CD4-positive, alpha-beta T cell treated with Interleukin-21 for 1 hour (primary cell): ENCODE data around the gene MAP9.
"Not testable (repeated sequence)": the region's sequence is repeated elsewhere in the genome, so short reads cannot be mapped to it uniquely, and the experiment has no call there.

Experiments used
- DNase-seq: peaks from one replicate; pipeline ENCODE4 v3.0.0-alpha.2; 2020

MAP9 gene

GRCh38 chr4:155376387-155377268 lies at the start of gene MAP9:
MAP9 (minus strand) TSS chr4:155376965; CDS start chr4:155375850, 1,115 bp downstream.
- peak; percentile 96 for DNase-seq

- not testable (repeated sequence) for DNase-seq
These were observed 48.0 kb upstream of the MAP9 start for GRCh38 chr4:155424778-155425177.

- no peak for DNase-seq
These were observed 46.9 kb upstream of the MAP9 start for GRCh38 chr4:155423671-155424070.

GRCh38 chr4:155419266-155419665 lies 42.5 kb upstream of the MAP9 start:
- no peak for DNase-seq

- DNase-seq, result no peak
These were observed 38.9 kb upstream of the MAP9 start for GRCh38 chr4:155415662-155416061.

- no peak for DNase-seq
These were observed 36.7 kb upstream of the MAP9 start for GRCh38 chr4:155413451-155413850.

GRCh38 chr4:155411546-155411945 lies 34.8 kb upstream of the MAP9 start:
- no peak for DNase-seq

- DNase-seq, result no peak
These were observed 32.0 kb upstream of the MAP9 start for GRCh38 chr4:155408796-155409195.

GRCh38 chr4:155407480-155407879 lies 30.7 kb upstream of the MAP9 start:
- no peak for DNase-seq

GRCh38 chr4:155405059-155405458 lies 28.3 kb upstream of the MAP9 start:
- DNase-seq, result no peak

- DNase-seq, result no peak
These were observed 27.1 kb upstream of the MAP9 start for GRCh38 chr4:155403886-155404285.

GRCh38 chr4:155402941-155403340 lies 26.2 kb upstream of the MAP9 start:
- no peak for DNase-seq

- no peak for DNase-seq
These were observed 24.1 kb upstream of the MAP9 start for GRCh38 chr4:155400893-155401292.

GRCh38 chr4:155399974-155400697 lies 23.4 kb upstream of the MAP9 start:
- DNase-seq, result no peak

GRCh38 chr4:155392481-155393184 lies 15.9 kb upstream of the MAP9 start:
- DNase-seq, result no peak

GRCh38 chr4:155391932-155392331 lies 15.2 kb upstream of the MAP9 start:
- no peak for DNase-seq

- no peak for DNase-seq
These were observed 11.4 kb upstream of the MAP9 start for GRCh38 chr4:155388162-155388561.

- no peak for DNase-seq
These were observed 6.8 kb upstream of the MAP9 start for GRCh38 chr4:155383541-155383940.

- DNase-seq, result no peak
These were observed 511 bp upstream of the MAP9 start for GRCh38 chr4:155377276-155377675.

GRCh38 chr4:155371432-155372043 lies 5.2 kb downstream of the MAP9 start:
- peak; percentile 45 for DNase-seq

- no peak for DNase-seq
These were observed 9.2 kb downstream of the MAP9 start for GRCh38 chr4:155367608-155368007.

- DNase-seq, result peak; percentile 19
These were observed 22.7 kb downstream of the MAP9 start for GRCh38 chr4:155353923-155354540.

GRCh38 chr4:155342142-155342541 lies 34.6 kb downstream of the MAP9 start:
- no peak for DNase-seq
